ENCODE results near the gene OR56A5. TPM values are rescaled to one million over a fixed set of nuclear protein-coding genes. Genes with fewer than 3 reads are reported as not detected.

Gene OR56A5
- total and polyA plus RNA-seq, 2 experiments from 2014 or later, result not detected

DNA sequence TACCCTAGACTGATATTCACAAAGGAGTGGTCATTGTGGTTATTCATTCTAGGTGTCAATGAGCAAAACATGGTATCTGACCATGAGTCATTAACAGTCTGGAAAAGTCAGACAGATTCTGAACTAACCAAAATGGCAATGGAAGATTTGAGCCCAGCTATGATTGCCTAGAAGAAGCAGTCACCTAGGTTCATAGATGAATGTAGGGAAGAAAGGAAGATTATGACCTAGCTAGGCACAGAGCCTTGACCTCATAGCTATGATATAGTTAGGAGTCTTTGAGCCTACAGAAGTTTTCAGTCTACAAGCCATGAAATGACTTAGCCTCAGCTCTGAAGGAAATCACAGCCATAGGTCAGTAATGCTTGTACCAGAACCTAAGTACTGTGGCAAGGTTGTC lies 38.1 kb upstream of the OR56A5 start:
- Histone ChIP-seq H3K79me2 (ENCODE audit: insufficient read depth) (no peaks in the 10 kb centered on the region), H3K9me3 (ENCODE audit: low read depth) (no peaks in the 10 kb centered on the region), H3K36me3 (ENCODE audit: low read depth) (no peaks in the 10 kb centered on the region), H2AFZ (no peak overlapping the region), H3K27me3 (replicated peaks; ENCODE audit: insufficient read depth) (no peaks in the 10 kb centered on the region; the same call in 1 of the 2 replicates), H3K27ac (no peak overlapping the region), H3F3A (ENCODE audit: insufficient read depth) (no peaks in the 10 kb centered on the region), H3K4me1 (ENCODE audit: insufficient read depth) (no peaks in the 10 kb centered on the region), H3K4me3 (no peak overlapping the region), H4K20me1 (ENCODE audit: insufficient read depth) (no peaks in the 10 kb centered on the region), H3K9ac (no peak overlapping the region), H3K4me2 (ENCODE audit: unreplicated experiment) (no peak overlapping the region), H3K9me2 (ENCODE audit: insufficient read depth) (no peaks in the 10 kb centered on the region)
- no peak for DNase-seq
- in situ Hi-C loops (cut with MboI), result no loop called here
- TF ChIP-seq EZH2 (IDR thresholded peaks at IDR 0.05; ENCODE audit: insufficient read depth, poor library complexity, severe bottlenecking) (no peak), EZH2phosphoT487 (IDR thresholded peaks at IDR 0.05; ENCODE audit: insufficient read depth, low read depth) (no peak)

DNA sequence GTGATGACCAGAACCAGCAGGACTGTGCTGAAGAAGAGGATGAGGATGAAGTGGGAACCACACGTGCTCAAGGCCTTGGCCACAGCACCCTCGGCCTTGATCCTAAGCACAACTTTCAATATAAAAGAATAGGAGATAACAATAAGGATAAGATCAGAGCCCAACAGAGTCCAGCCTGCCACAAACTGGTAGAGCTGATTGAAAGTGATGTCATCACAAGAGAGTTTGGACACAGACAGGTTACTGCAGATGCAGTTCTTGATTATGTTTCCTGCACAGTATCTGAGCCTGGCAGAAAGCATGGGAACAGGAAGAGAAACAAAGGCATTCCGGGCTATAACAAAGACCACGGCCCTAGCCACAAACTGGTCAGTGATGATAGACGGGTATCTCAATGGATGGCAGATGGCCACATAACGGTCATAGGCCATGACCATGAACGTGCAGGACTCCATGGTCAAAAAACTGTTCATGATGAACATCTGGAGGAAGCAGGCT lies 34.0 kb upstream of the OR56A5 start:
- no peaks in the 10 kb centered on the region for H3K9me2 ChIP-seq (ENCODE audit: insufficient read depth)
- in situ Hi-C loops (cut with MboI), result no loop called here
- no peaks in the 10 kb centered on the region for H3K36me3 ChIP-seq (ENCODE audit: low read depth)
- no peak overlapping the region for H2AFZ ChIP-seq
- H3F3A ChIP-seq (ENCODE audit: insufficient read depth), result no peaks in the 10 kb centered on the region
- no peaks in the 10 kb centered on the region for H3K27me3 ChIP-seq (replicated peaks; ENCODE audit: insufficient read depth)
- no peak overlapping the region for H3K4me3 ChIP-seq
- H3K79me2 ChIP-seq (ENCODE audit: insufficient read depth), result no peaks in the 10 kb centered on the region
- H4K20me1 ChIP-seq (ENCODE audit: insufficient read depth), result no peaks in the 10 kb centered on the region
- 34 to 44% methylated on average over 7 of the region's 7 CpGs for WGBS, 2 experiments (ENCODE audit: low coverage in 1 of 2, low lambda C conversion rate in 2 of 2, missing lambda C conversion rate in 2 of 2)
- H3K4me1 ChIP-seq (ENCODE audit: insufficient read depth), result no peaks in the 10 kb centered on the region
- no peak overlapping the region for H3K4me2 ChIP-seq (ENCODE audit: unreplicated experiment)
- TF ChIP-seq EZH2phosphoT487 (IDR thresholded peaks at IDR 0.05; ENCODE audit: insufficient read depth, low read depth) (no peak), EZH2 (IDR thresholded peaks at IDR 0.05; ENCODE audit: insufficient read depth, poor library complexity, severe bottlenecking) (no peak)
- H3K9ac ChIP-seq, result no peak overlapping the region
- H3K9me3 ChIP-seq (ENCODE audit: low read depth), result no peaks in the 10 kb centered on the region
- no peak overlapping the region for H3K27ac ChIP-seq
- DNase-seq, result no peak

GRCh38 chr11:5994791-5995190 lies 26.5 kb upstream of the OR56A5 start:
- Histone ChIP-seq H3F3A (ENCODE audit: insufficient read depth) (no peaks in the 10 kb centered on the region), H3K27me3 (replicated peaks; ENCODE audit: insufficient read depth) (0 out of 2 replicates have a peak, but pooled peaks cover 8% of the 10 kb centered on the region), H3K36me3 (ENCODE audit: low read depth) (no peaks in the 10 kb centered on the region), H3K4me1 (ENCODE audit: insufficient read depth) (peaks cover 6% of the 10 kb centered on the region; the same call in 1 of the 2 replicates), H3K9me3 (ENCODE audit: low read depth) (no peaks in the 10 kb centered on the region), H3K27ac (no peak overlapping the region), H2AFZ (no peak overlapping the region), H3K9me2 (ENCODE audit: insufficient read depth) (no peaks in the 10 kb centered on the region), H3K9ac (no peak overlapping the region), H3K4me3 (no peak overlapping the region), H4K20me1 (ENCODE audit: insufficient read depth) (no peaks in the 10 kb centered on the region), H3K4me2 (ENCODE audit: unreplicated experiment) (no peak overlapping the region), H3K79me2 (ENCODE audit: insufficient read depth) (no peaks in the 10 kb centered on the region)
- WGBS, 2 experiments (ENCODE audit: low coverage in 1 of 2, low lambda C conversion rate in 2 of 2, missing lambda C conversion rate in 2 of 2), result 49 to 51% methylated on average over 13 to 14 of the region's 14 CpGs
- DNase-seq, result no peak
- TF ChIP-seq EZH2 (IDR thresholded peaks at IDR 0.05; ENCODE audit: insufficient read depth, poor library complexity, severe bottlenecking) (no peak), EZH2phosphoT487 (IDR thresholded peaks at IDR 0.05; ENCODE audit: insufficient read depth, low read depth) (no peak)
- in situ Hi-C loops (cut with MboI), result no loop called here

DNA sequence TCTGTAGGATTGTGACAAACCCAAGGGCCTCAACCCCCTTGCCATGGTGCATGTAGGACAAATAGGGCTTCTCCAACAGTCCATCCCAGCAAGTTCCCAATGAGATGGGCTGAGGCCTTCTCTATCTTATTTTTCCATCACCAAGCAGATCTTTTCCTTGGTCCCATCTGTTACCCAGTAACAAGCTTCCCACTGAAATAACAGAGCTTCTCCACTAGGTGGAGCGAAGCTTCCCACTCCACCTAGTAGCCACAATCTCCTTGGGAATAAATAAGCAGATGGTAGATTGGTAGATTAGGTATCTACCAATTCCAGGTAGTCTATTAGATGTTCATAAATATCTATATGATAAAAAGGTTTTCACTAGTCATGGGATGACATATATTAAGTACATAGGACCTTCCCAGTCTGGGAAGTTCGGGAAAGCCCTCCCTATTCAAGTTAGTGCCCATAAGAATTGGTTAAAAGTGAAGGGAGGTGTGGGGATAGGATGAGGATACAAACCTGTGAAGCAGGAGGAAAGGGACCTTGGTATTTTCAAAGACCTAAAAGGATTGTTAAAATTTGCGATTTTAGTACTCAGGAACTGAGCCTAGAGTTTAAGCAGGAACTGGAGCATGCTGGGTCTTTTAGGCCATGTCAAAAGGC lies 24.4 kb upstream of the OR56A5 start:
- TF ChIP-seq EZH2 (IDR thresholded peaks at IDR 0.05; ENCODE audit: insufficient read depth, poor library complexity, severe bottlenecking) (no peak), EZH2phosphoT487 (IDR thresholded peaks at IDR 0.05; ENCODE audit: insufficient read depth, low read depth) (no peak)
- in situ Hi-C loops (cut with MboI), result no loop called here
- H3K9me3 ChIP-seq (ENCODE audit: low read depth), result no peaks in the 10 kb centered on the region

More for the DNA sequence above, 24.4 kb upstream of the OR56A5 start:
- H3K4me1 ChIP-seq (ENCODE audit: insufficient read depth), result peaks cover 6% of the 10 kb centered on the region; the same call in 1 of the 2 replicates
- no peak overlapping the region for H3K27ac ChIP-seq
- H3K9ac ChIP-seq, result no peak overlapping the region
- DNase-seq, result peak; percentile 58
- no peak overlapping the region for H3K4me2 ChIP-seq (ENCODE audit: unreplicated experiment)
- H2AFZ ChIP-seq, result no peak overlapping the region
- H4K20me1 ChIP-seq (ENCODE audit: insufficient read depth), result no peaks in the 10 kb centered on the region
- H3K9me2 ChIP-seq (ENCODE audit: insufficient read depth), result no peaks in the 10 kb centered on the region
- H3K27me3 ChIP-seq (replicated peaks; ENCODE audit: insufficient read depth), result 0 out of 2 replicates have a peak, but pooled peaks cover 8% of the 10 kb centered on the region
- no peaks in the 10 kb centered on the region for H3K79me2 ChIP-seq (ENCODE audit: insufficient read depth)
- H3K4me3 ChIP-seq, result no peak overlapping the region
- H3K36me3 ChIP-seq (ENCODE audit: low read depth), result no peaks in the 10 kb centered on the region
- H3F3A ChIP-seq (ENCODE audit: insufficient read depth), result no peaks in the 10 kb centered on the region
- WGBS, 2 experiments (ENCODE audit: low coverage in 1 of 2, low lambda C conversion rate in 2 of 2, missing lambda C conversion rate in 2 of 2), result 16 to 19% methylated on average over 3 of the region's 3 CpGs
